Caco-2 (cell line): Measurements from ENCODE around the gene RAB3B. TPM values are rescaled to one million over a fixed set of nuclear protein-coding genes. Genes with fewer than 3 reads are reported as not detected.
"Not testable (repeated sequence)": the region's sequence is repeated elsewhere in the genome, so short reads cannot be mapped to it uniquely, and the experiment has no call there.

Experiments used
- BruUV-seq: library from RNA; stranded (reverse); fragments of 400-500 nt; replicated peaks from 2 replicates; lab custom pipeline; 2021; lab: Mats Ljungman, UMichigan
- CTCF ChIA-PET: fragments of 300-600 bp; sonication (Branson Sonifier 250); formaldehyde crosslinking; loops from one replicate; lab custom pipeline; 2022; ENCODE audit warnings: antibody characterized with exemption; lab: Charles Lee
- POLR2A ChIA-PET: fragments of 300-600 bp; sonication (Branson Sonifier 250); formaldehyde crosslinking; loops from one replicate; lab custom pipeline; 2022; ENCODE audit warnings: antibody characterized with exemption; lab: Charles Lee
- DNase-seq, 2 experiments: peaks; one replicate each; pipeline versions ENCODE4 v3.0.0 to v3.0.0-alpha.2; 2020 to 2022
- H3K27me3 ChIP-seq: replicated peaks from 2 replicates; pipeline ENCODE4 v1.6.0; 2011; ENCODE audit warnings: low read length; ENCODE audit not compliant: control insufficient read depth, insufficient read depth
- H3K36me3 ChIP-seq: 2 replicates; pipeline ENCODE4 v1.5.1; 2011; ENCODE audit warnings: low read length; ENCODE audit not compliant: control insufficient read depth, insufficient read depth
- H3K4me1 ChIP-seq: fragments of 250-450 bp; sonication (Bioruptor Pico); 2 replicates; pipeline ENCODE4 v1.5.1; 2020; ENCODE audit warnings: mild to moderate bottlenecking
- H3K4me3 ChIP-seq: 2 replicates; pipeline ENCODE4 v1.5.1; 2011; ENCODE audit warnings: low read depth, mild to moderate bottlenecking, control low read depth, low read length
- H3K9me3 ChIP-seq: fragments of 250-450 bp; sonication (Bioruptor Pico); 2 replicates; pipeline ENCODE4 v1.5.1; 2020; ENCODE audit warnings: mild to moderate bottlenecking, moderate library complexity
- H3K27ac Mint-ChIP-seq: one replicate; pipeline ENCODE4 v1.8.0; 2022; ENCODE audit warnings: mixed read lengths; ENCODE audit not compliant: unreplicated experiment
- H3K27me3 Mint-ChIP-seq: one replicate; pipeline ENCODE4 v1.8.0; 2022; ENCODE audit warnings: mixed read lengths; ENCODE audit not compliant: insufficient read depth, unreplicated experiment
- H3K36me3 Mint-ChIP-seq: one replicate; pipeline ENCODE4 v1.8.0; 2022; ENCODE audit warnings: mild to moderate bottlenecking, mixed read lengths; ENCODE audit not compliant: insufficient read depth, unreplicated experiment
- H3K4me1 Mint-ChIP-seq: one replicate; pipeline ENCODE4 v1.8.0; 2022; ENCODE audit warnings: low read depth, mixed read lengths; ENCODE audit not compliant: unreplicated experiment
- H3K4me3 Mint-ChIP-seq: one replicate; pipeline ENCODE4 v1.8.0; 2022; ENCODE audit warnings: mild to moderate bottlenecking, moderate library complexity, mixed read lengths; ENCODE audit not compliant: unreplicated experiment
- H3K9me3 Mint-ChIP-seq: one replicate; pipeline ENCODE4 v1.8.0; 2022; ENCODE audit warnings: mixed read lengths; ENCODE audit not compliant: unreplicated experiment
- intact Hi-C: fragments of 100-400 bp; cut with micrococcal nuclease; formaldehyde crosslinking; loops from one replicate; pipeline ENCODE4 v1.10.0; 2022; ENCODE audit not compliant: unreplicated experiment
- total RNA-seq: library from RNA; stranded (reverse); gene quantifications from 2 replicates; pipeline ENCODE4 v1.2.3, GENCODE V29; 2022
- TF ChIP-seq, protein P1 (sequence below), 2 experiments: fragments of 200-600 bp in 1 of 2; IDR thresholded peaks; 1 replicate in 1 of 2; 2 replicates in 1 of 2; pipeline versions ENCODE4 v1.5.1 to v1.8.0; 2011 to 2022; ENCODE audit warnings: antibody characterized with exemption in 1 of 2, control low read depth in 1 of 2, inconsistent platforms in 1 of 2, low read depth in 1 of 2, low read length in 1 of 2, mild to moderate bottlenecking in 1 of 2, moderate library complexity in 1 of 2; ENCODE audit not compliant: insufficient read depth in 1 of 2, severe bottlenecking in 1 of 2, unreplicated experiment in 1 of 2

Gene RAB3B
- total RNA-seq, 1 experiment from 2014 or later: 11.6 TPM

DNA sequence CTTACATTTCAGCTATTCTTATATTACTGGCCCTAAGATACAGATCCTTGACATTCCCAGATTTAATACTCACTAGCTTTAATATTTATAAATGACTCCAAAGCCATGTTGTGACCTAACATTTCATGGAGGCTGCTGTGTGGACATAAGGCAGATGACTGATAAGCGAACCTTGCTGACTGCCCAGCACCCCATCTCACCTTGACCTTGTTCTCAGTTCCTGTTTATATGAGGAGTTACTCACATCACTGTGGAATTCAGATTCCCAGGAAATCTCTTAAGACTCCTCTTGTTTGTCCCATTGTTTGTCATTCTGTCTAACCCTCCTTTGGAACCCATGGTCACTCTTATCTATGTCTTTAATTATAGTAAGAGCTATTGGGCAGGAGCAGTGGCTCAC lies 21.9 kb downstream of the RAB3B start:
- intact Hi-C loops: no loop called here
- H3K9me3 ChIP-seq: no peaks in the 10 kb centered on the region
- no peak overlapping the region for H3K4me3 ChIP-seq
- H3K27me3 Mint-ChIP-seq: no peaks in the 10 kb centered on the region
- no peaks in the 10 kb centered on the region for H3K27me3 ChIP-seq
- peaks cover 14% of the 10 kb centered on the region for H3K4me1 ChIP-seq
- ChIA-PET CTCF (no interaction called here), POLR2A (no interaction called here)
- BruUV-seq: no TSS peak
- no peak for DNase-seq
- no peaks in the 10 kb centered on the region for H3K36me3 ChIP-seq
- H3K9me3 Mint-ChIP-seq: no peaks in the 10 kb centered on the region
- H3K27ac Mint-ChIP-seq: peak overlapping the region; percentile 87
- peaks cover 17% of the 10 kb centered on the region for H3K36me3 Mint-ChIP-seq
- H3K4me1 Mint-ChIP-seq: peaks cover 26% of the 10 kb centered on the region
- TF ChIP-seq, protein P1, sequence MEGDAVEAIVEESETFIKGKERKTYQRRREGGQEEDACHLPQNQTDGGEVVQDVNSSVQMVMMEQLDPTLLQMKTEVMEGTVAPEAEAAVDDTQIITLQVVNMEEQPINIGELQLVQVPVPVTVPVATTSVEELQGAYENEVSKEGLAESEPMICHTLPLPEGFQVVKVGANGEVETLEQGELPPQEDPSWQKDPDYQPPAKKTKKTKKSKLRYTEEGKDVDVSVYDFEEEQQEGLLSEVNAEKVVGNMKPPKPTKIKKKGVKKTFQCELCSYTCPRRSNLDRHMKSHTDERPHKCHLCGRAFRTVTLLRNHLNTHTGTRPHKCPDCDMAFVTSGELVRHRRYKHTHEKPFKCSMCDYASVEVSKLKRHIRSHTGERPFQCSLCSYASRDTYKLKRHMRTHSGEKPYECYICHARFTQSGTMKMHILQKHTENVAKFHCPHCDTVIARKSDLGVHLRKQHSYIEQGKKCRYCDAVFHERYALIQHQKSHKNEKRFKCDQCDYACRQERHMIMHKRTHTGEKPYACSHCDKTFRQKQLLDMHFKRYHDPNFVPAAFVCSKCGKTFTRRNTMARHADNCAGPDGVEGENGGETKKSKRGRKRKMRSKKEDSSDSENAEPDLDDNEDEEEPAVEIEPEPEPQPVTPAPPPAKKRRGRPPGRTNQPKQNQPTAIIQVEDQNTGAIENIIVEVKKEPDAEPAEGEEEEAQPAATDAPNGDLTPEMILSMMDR (IDR thresholded peaks at IDR 0.05; ENCODE audit: insufficient read depth in 1 of 2, low read depth in 1 of 2, low read length in 1 of 2, severe bottlenecking in 1 of 2, unreplicated experiment in 1 of 2): no peak
- no peak overlapping the region for H3K4me3 Mint-ChIP-seq

DNA sequence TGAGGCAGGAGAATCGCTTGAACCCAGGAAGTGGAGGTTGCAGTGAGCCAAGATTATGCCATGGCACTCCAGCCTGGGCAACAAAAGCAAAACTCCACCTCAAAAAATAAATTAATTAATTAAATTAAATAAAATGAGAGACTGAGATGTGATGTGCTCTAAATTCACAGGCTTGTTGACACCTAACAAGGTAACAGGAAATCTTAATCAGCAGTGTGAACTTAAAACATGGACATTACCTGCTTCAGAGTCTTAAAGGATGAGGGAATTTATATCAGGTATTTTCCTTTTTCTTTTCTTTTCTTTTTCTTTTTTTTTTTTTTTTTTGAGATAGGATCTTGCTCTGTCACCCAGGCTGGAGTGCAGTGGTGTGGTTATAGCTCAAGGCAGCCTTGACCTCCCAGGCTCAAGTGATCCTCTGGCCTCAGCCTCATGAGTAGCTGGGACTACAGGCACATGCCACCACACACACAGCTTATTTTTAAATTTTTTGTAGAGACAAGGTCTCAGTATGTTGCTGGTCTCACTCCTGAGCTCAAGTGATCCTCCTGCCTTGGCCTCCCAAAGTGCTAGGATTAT lies 23.2 kb downstream of the RAB3B start:
- peaks cover 17% of the 10 kb centered on the region for H3K36me3 Mint-ChIP-seq
- H3K4me1 Mint-ChIP-seq: peaks cover 24% of the 10 kb centered on the region
- DNase-seq, BruUV-seq, CTCF ChIA-PET, H3K4me3 Mint-ChIP-seq, H3K4me3 ChIP-seq, H3K36me3 ChIP-seq, H3K27me3 ChIP-seq, H3K9me3 ChIP-seq, POLR2A ChIA-PET, intact Hi-C loops, H3K27me3 Mint-ChIP-seq, H3K9me3 Mint-ChIP-seq, H3K27ac Mint-ChIP-seq: not testable (repeated sequence)
- peaks cover 14% of the 10 kb centered on the region for H3K4me1 ChIP-seq

DNA sequence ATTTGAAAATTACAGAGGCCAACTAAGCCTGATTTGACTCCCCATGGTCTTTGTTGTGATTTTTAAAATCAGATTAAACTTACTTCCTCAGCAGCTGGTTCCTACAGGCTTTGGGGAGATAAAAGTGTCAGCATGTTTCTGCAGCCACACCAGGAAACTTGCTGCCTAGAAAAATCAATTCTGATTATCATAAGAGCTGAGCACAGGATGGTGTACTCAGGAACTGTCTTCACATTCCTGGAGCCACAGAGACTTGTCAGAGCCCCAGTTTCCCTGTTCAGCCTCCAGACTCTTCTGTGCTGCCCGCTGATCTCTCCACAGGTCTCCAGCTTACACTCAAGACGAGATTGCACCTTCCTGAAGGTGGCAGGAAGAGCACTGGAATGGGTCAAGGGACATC lies 23.9 kb downstream of the RAB3B start:
- no peaks in the 10 kb centered on the region for H3K9me3 ChIP-seq
- no peak overlapping the region for H3K27ac Mint-ChIP-seq
- no peaks in the 10 kb centered on the region for H3K27me3 ChIP-seq
- DNase-seq: no peak
- H3K36me3 Mint-ChIP-seq: peaks cover 17% of the 10 kb centered on the region
- no peaks in the 10 kb centered on the region for H3K36me3 ChIP-seq
- intact Hi-C loops: no loop called here
- BruUV-seq: no TSS peak
- H3K4me3 ChIP-seq: no peak overlapping the region
- peaks cover 14% of the 10 kb centered on the region for H3K4me1 ChIP-seq
- H3K9me3 Mint-ChIP-seq: no peaks in the 10 kb centered on the region
- H3K4me1 Mint-ChIP-seq: peaks cover 21% of the 10 kb centered on the region
- ChIA-PET CTCF (no interaction called here), POLR2A (no interaction called here)
- no peaks in the 10 kb centered on the region for H3K27me3 Mint-ChIP-seq
- H3K4me3 Mint-ChIP-seq: no peak overlapping the region
- TF ChIP-seq, protein P1 (IDR thresholded peaks at IDR 0.05; ENCODE audit: insufficient read depth in 1 of 2, low read depth in 1 of 2, low read length in 1 of 2, severe bottlenecking in 1 of 2, unreplicated experiment in 1 of 2): no peak
